Breast epithelium (tissue), 3 donors: ENCODE measurements around the gene CKB.

ENCODE experiments used
- POLR2A ChIP-seq: fragments of 450-650 bp; IDR thresholded peaks from one replicate; pipeline ENCODE4 v1.6.1; 2016; ENCODE audit warnings: antibody characterized with exemption, mild to moderate bottlenecking, moderate library complexity
- TF ChIP-seq, protein P1 (sequence below), 3 donors: fragments of 450-650 bp; IDR thresholded peaks; one replicate each; pipeline ENCODE4 v1.5.1; 2016 to 2017; ENCODE audit warnings: antibody characterized with exemption in 3 of 3, mild to moderate bottlenecking in 3 of 3, moderate library complexity in 3 of 3

DNA sequence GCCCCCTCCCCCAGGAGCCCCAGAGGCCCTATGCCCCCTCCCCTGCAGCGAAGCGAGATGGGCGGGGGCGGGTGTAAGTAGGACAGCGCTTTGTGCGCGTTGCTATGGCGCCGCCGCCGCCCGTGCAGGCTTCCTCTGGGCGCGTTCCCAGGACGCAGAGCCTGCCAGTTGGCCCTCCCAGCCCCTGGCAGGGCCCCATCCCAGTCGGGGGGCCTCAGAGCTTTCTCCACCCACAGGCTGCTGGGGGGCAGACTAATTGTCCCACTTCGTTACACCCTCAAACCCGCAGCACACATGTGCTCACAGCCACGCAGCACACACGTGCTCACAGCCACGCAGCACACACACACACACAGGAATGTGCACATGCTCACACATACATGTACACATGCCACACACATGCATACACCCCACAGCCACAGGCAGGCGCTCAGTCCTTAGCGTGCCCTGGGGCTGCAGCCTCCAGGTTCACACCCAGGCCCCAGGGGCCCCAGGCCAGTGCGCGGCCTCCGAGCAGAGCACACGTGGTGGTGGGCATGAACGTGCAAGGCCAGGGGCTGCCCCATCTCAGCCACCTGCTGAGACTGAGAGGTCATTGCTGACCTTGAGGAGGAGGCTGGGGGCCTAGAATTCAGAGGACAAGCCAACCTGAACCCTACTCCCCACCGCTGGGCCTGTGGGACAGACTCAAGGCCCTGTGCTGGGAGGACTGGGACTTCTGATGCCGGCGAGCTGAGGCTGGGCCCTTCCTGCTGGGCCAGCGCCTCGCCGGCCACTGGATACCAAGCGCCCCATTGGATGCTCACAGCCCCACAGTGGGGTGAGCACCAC, 22.0 kb upstream of the CKB start:
- TF ChIP-seq, protein P1, sequence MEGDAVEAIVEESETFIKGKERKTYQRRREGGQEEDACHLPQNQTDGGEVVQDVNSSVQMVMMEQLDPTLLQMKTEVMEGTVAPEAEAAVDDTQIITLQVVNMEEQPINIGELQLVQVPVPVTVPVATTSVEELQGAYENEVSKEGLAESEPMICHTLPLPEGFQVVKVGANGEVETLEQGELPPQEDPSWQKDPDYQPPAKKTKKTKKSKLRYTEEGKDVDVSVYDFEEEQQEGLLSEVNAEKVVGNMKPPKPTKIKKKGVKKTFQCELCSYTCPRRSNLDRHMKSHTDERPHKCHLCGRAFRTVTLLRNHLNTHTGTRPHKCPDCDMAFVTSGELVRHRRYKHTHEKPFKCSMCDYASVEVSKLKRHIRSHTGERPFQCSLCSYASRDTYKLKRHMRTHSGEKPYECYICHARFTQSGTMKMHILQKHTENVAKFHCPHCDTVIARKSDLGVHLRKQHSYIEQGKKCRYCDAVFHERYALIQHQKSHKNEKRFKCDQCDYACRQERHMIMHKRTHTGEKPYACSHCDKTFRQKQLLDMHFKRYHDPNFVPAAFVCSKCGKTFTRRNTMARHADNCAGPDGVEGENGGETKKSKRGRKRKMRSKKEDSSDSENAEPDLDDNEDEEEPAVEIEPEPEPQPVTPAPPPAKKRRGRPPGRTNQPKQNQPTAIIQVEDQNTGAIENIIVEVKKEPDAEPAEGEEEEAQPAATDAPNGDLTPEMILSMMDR (IDR thresholded peaks at IDR 0.05), result no peak
- no peak for TF ChIP-seq POLR2A
